SW480 (cell line): ENCODE results near the gene TNC.
A peak's percentile ranks its signal among the peaks of the same experiment; 100 is the strongest.

Source experiments
- DNase-seq: peaks from one replicate; pipeline ENCODE4 v3.0.0-alpha.2; 2016; ENCODE audit warnings: low spot score

The TNC gene

GRCh38 chr9:115099901-115100300 is 18.1 kb downstream of the TNC start:
- DNase-seq, result no peak

GRCh38 chr9:115098226-115098965 is 19.6 kb downstream of the TNC start:
- no peak for DNase-seq

GRCh38 chr9:115093520-115093919 is 24.4 kb downstream of the TNC start:
- no peak for DNase-seq

GRCh38 chr9:115090486-115090885 is 27.5 kb downstream of the TNC start:
- DNase-seq, result no peak

- no peak for DNase-seq
These were observed 29.1 kb downstream of the TNC start for GRCh38 chr9:115088860-115089259.

GRCh38 chr9:115086886-115087285 is 31.1 kb downstream of the TNC start:
- no peak for DNase-seq

- no peak for DNase-seq
These were observed 31.5 kb downstream of the TNC start for GRCh38 chr9:115086461-115086860.

- DNase-seq, result no peak
These were observed 32.1 kb downstream of the TNC start for GRCh38 chr9:115085773-115086377.

GRCh38 chr9:115084709-115085108 is 33.2 kb downstream of the TNC start:
- DNase-seq, result no peak

- no peak for DNase-seq
These were observed 33.8 kb downstream of the TNC start for GRCh38 chr9:115084157-115084556.

- DNase-seq, result no peak
These were observed 37.7 kb downstream of the TNC start for GRCh38 chr9:115080242-115080641.

GRCh38 chr9:115079156-115079555 is 38.8 kb downstream of the TNC start:
- no peak for DNase-seq

GRCh38 chr9:115073456-115073855 is 44.5 kb downstream of the TNC start:
- DNase-seq, result no peak

GRCh38 chr9:115071176-115071575 is 46.8 kb downstream of the TNC start:
- DNase-seq, result no peak

- no peak for DNase-seq
These were observed 48.2 kb downstream of the TNC start for GRCh38 chr9:115069771-115070170.

GRCh38 chr9:115069302-115069701 is 48.7 kb downstream of the TNC start:
- DNase-seq, result no peak

GRCh38 chr9:115068031-115068430 is 49.9 kb downstream of the TNC start:
- no peak for DNase-seq

- DNase-seq, result peak; percentile 26
These were observed 54.7 kb downstream of the TNC start for GRCh38 chr9:115063058-115063845.

GRCh38 chr9:115058684-115059315 is 59.2 kb downstream of the TNC start:
- DNase-seq, result no peak

GRCh38 chr9:115058175-115058574 is 59.8 kb downstream of the TNC start:
- DNase-seq, result no peak

- DNase-seq, result no peak
These were observed 60.4 kb downstream of the TNC start for GRCh38 chr9:115057559-115057958.

- no peak for DNase-seq
These were observed 67.9 kb downstream of the TNC start for GRCh38 chr9:115050002-115050490.
